PC-9 (cell line): ENCODE data around the gene SFRP5.

Experiments used
- CTCF ChIP-seq: fragments of 200-600 bp; sonication (generic); conservative IDR thresholded peaks from 2 replicates; pipeline ENCODE4 v1.6.1; 2017; ENCODE audit warnings: mixed run types, antibody characterized with exemption, mild to moderate bottlenecking, moderate library complexity
- EZH2 ChIP-seq: fragments of 200-600 bp; sonication (generic); IDR thresholded peaks from 2 replicates; pipeline ENCODE4 v1.8.0; 2017; ENCODE audit warnings: antibody characterized with exemption, low read depth

- TF ChIP-seq CTCF (no peak), EZH2 (no peak)
Measured at GRCh38 chr10:97785231-97785630, 13.4 kb upstream of the SFRP5 start.
